ENCODE results near the gene INF2. TPM values are rescaled to one million over a fixed set of nuclear protein-coding genes. Genes with fewer than 3 reads are reported as not detected.

INF2 gene
- polyA plus RNA-seq, 1 donor (not counting 4 experiments of a cell fraction or from before 2014, with no cell fraction given) = 22.6 TPM

GRCh38 chr14:104757681-104758392 lies 68.4 kb downstream of the INF2 start:
- no peak for FAIRE-seq
- Histone ChIP-seq H4K20me1 (ENCODE audit: control insufficient read depth, extremely low read depth, insufficient read depth, low read length) (peaks cover 3% of the 10 kb centered on the region), H3K27ac (ENCODE audit: control insufficient read depth, insufficient read depth, low read length) (no peak overlapping the region), H3K79me2 (ENCODE audit: control insufficient read depth, insufficient read depth, low read length) (peaks cover 39% of the 10 kb centered on the region), H3K4me3 (ENCODE audit: control insufficient read depth in 2 of 3, extremely low read depth in 1 of 3, insufficient read depth in 2 of 3, low read depth in 1 of 3, low read length in 3 of 3) (no peak overlapping the region), H2AFZ (ENCODE audit: control insufficient read depth, low read length) (no peak overlapping the region), H3K36me3 (ENCODE audit: control insufficient read depth in 2 of 2, extremely low read depth in 1 of 2, insufficient read depth in 2 of 2, low read length in 2 of 2) (peaks cover 23% of the 10 kb centered on the region in 2 experiments), H3K27me3 (ENCODE audit: control insufficient read depth, extremely low read depth, insufficient read depth, low read length) (no peaks in the 10 kb centered on the region), H3K9ac (ENCODE audit: control insufficient read depth, extremely low read depth, insufficient read depth, low read length) (no peak overlapping the region), H3K9me1 (ENCODE audit: control insufficient read depth, extremely low read depth, insufficient read depth, low read length) (no peaks in the 10 kb centered on the region), H3K9me3 (ENCODE audit: control insufficient read depth, low read depth, low read length) (no peaks in the 10 kb centered on the region), H3K4me1 (ENCODE audit: control insufficient read depth, extremely low read depth, insufficient read depth, low read length) (peaks cover 12% of the 10 kb centered on the region), H3K4me2 (ENCODE audit: control insufficient read depth, extremely low read depth, insufficient read depth, low read depth, low read length) (no peak overlapping the region)
- dilution Hi-C loops (cut with MboI; ENCODE audit: extremely low pct_ligation_motif_present, low sequenced_read_pairs) = loop anchor here (10.0 kb wide), 1 partner anchor 67 kb away; no protein-coding TSS in a partner anchor
- DNase-seq (ENCODE audit: low read depth, low spot score) = no peak
- no peak for TF ChIP-seq EZH2 (IDR thresholded peaks at IDR 0.05; ENCODE audit: low read length)
- no peak for TF ChIP-seq CTCF (optimal IDR thresholded peaks at IDR 0.05 in 1 of 3, IDR thresholded peaks at IDR 0.05 in 1 of 3, conservative IDR thresholded peaks at IDR 0.05 in 1 of 3; ENCODE audit: extremely low read depth in 1 of 3, insufficient read depth in 2 of 3, low read length in 3 of 3)

GRCh38 chr14:104758981-104759969 lies 69.9 kb downstream of the INF2 start:
- Histone ChIP-seq H3K27ac (ENCODE audit: control insufficient read depth, insufficient read depth, low read length) (no peak overlapping the region), H3K4me1 (ENCODE audit: control insufficient read depth, extremely low read depth, insufficient read depth, low read length) (peaks cover 4% of the 10 kb centered on the region), H2AFZ (ENCODE audit: control insufficient read depth, low read length) (no peak overlapping the region), H3K4me2 (ENCODE audit: control insufficient read depth, extremely low read depth, insufficient read depth, low read depth, low read length) (no peak overlapping the region), H4K20me1 (ENCODE audit: control insufficient read depth, extremely low read depth, insufficient read depth, low read length) (peaks cover under 1% of the 10 kb centered on the region), H3K9me3 (ENCODE audit: control insufficient read depth, low read depth, low read length) (no peaks in the 10 kb centered on the region), H3K27me3 (ENCODE audit: control insufficient read depth, extremely low read depth, insufficient read depth, low read length) (no peaks in the 10 kb centered on the region), H3K4me3 (ENCODE audit: control insufficient read depth in 2 of 3, extremely low read depth in 1 of 3, insufficient read depth in 2 of 3, low read depth in 1 of 3, low read length in 3 of 3) (no peak overlapping the region), H3K9ac (ENCODE audit: control insufficient read depth, extremely low read depth, insufficient read depth, low read length) (no peak overlapping the region), H3K36me3 (ENCODE audit: control insufficient read depth in 2 of 2, extremely low read depth in 1 of 2, insufficient read depth in 2 of 2, low read length in 2 of 2) (peaks cover 23% of the 10 kb centered on the region in 2 experiments), H3K79me2 (ENCODE audit: control insufficient read depth, insufficient read depth, low read length) (peaks cover 26% of the 10 kb centered on the region), H3K9me1 (ENCODE audit: control insufficient read depth, extremely low read depth, insufficient read depth, low read length) (no peaks in the 10 kb centered on the region)
- TF ChIP-seq EZH2 (IDR thresholded peaks at IDR 0.05; ENCODE audit: low read length) (no peak), CTCF (optimal IDR thresholded peaks at IDR 0.05 in 1 of 3, IDR thresholded peaks at IDR 0.05 in 1 of 3, conservative IDR thresholded peaks at IDR 0.05 in 1 of 3; ENCODE audit: extremely low read depth in 1 of 3, insufficient read depth in 2 of 3, low read length in 3 of 3) (no peak)
- no peak for DNase-seq (ENCODE audit: low read depth, low spot score)
- FAIRE-seq = no peak
- dilution Hi-C loops (cut with MboI; ENCODE audit: extremely low pct_ligation_motif_present, low sequenced_read_pairs) = loop anchor here (10.0 kb wide), 1 partner anchor 66 kb away; no protein-coding TSS in a partner anchor

Measured in keratinocyte (primary cell).